Measurements from ENCODE around the gene LRRK2. TPM values are rescaled to one million over a fixed set of nuclear protein-coding genes. Genes with fewer than 3 reads are reported as not detected.
"Not testable (repeated sequence)": the region's sequence is repeated elsewhere in the genome, so short reads cannot be mapped to it uniquely, and the experiment has no call there.

Gene LRRK2
- total RNA-seq, 2 experiments from 2014 or later: 0.23 to 0.80 TPM

GRCh38 chr12:40202095-40203059 lies 22.4 kb upstream of the LRRK2 start:
- Mint-ChIP-seq H3K36me3 (no peaks in the 10 kb centered on the region), H3K27ac (no peak overlapping the region), H3K4me1 (no peaks in the 10 kb centered on the region), H3K4me3 (no peak overlapping the region), H3K9me3 (ENCODE audit: low read depth) (peaks cover 5% of the 10 kb centered on the region), H3K27me3 (peaks cover 4% of the 10 kb centered on the region)
- DNase-seq (no peak), ATAC-seq (no peak)
- CTCF ChIA-PET: no interaction called here

- Mint-ChIP-seq H3K4me1 (no peaks in the 10 kb centered on the region), H3K4me3 (no peak overlapping the region), H3K27me3 (peaks cover 4% of the 10 kb centered on the region), H3K36me3 (no peaks in the 10 kb centered on the region), H3K9me3 (ENCODE audit: low read depth) (peaks cover 5% of the 10 kb centered on the region), H3K27ac (no peak overlapping the region)
- CTCF ChIA-PET: no interaction called here
- no peak for ATAC-seq
- no peak for DNase-seq
Measured at GRCh38 chr12:40203060-40203430, 21.8 kb upstream of the LRRK2 start.

GRCh38 chr12:40204337-40204736 lies 20.5 kb upstream of the LRRK2 start:
- CTCF ChIA-PET: no interaction called here
- Mint-ChIP-seq H3K27ac (no peak overlapping the region), H3K27me3 (peaks cover 4% of the 10 kb centered on the region), H3K36me3 (no peaks in the 10 kb centered on the region), H3K4me1 (no peaks in the 10 kb centered on the region), H3K4me3 (no peak overlapping the region), H3K9me3 (ENCODE audit: low read depth) (peaks cover 5% of the 10 kb centered on the region)
- no peak for DNase-seq
- ATAC-seq: no peak

- Mint-ChIP-seq H3K27ac (no peak overlapping the region), H3K4me1 (no peaks in the 10 kb centered on the region), H3K36me3 (no peaks in the 10 kb centered on the region), H3K4me3 (no peak overlapping the region), H3K9me3 (ENCODE audit: low read depth) (peaks cover 8% of the 10 kb centered on the region), H3K27me3 (peaks cover 4% of the 10 kb centered on the region)
- no peak for ATAC-seq
- CTCF ChIA-PET: no interaction called here
- no peak for DNase-seq
Measured at GRCh38 chr12:40207551-40207950, 17.2 kb upstream of the LRRK2 start.

- DNase-seq (no peak), ATAC-seq (no peak)
- H3K9me3 Mint-ChIP-seq (ENCODE audit: low read depth): peaks cover 8% of the 10 kb centered on the region
- H3K4me1 Mint-ChIP-seq: no peaks in the 10 kb centered on the region
- no peak overlapping the region for H3K27ac Mint-ChIP-seq
- CTCF ChIA-PET: interaction anchor here (1.3 kb wide), 1 partner anchor 23 kb away, joined by 3 read pairs; no protein-coding TSS in a partner anchor
- peaks cover 2% of the 10 kb centered on the region for H3K36me3 Mint-ChIP-seq
- H3K4me3 Mint-ChIP-seq: no peak overlapping the region
- H3K27me3 Mint-ChIP-seq: peaks cover 4% of the 10 kb centered on the region
Measured at GRCh38 chr12:40208707-40209446, 15.9 kb upstream of the LRRK2 start.

GRCh38 chr12:40209886-40210285 lies 14.9 kb upstream of the LRRK2 start:
- H3K9me3 Mint-ChIP-seq (ENCODE audit: low read depth): peaks cover 6% of the 10 kb centered on the region
- H3K27ac Mint-ChIP-seq: no peak overlapping the region
- CTCF ChIA-PET: interaction anchor here (1.3 kb wide), 1 partner anchor 22 kb away, joined by 3 read pairs; no protein-coding TSS in a partner anchor
- H3K4me3 Mint-ChIP-seq: no peak overlapping the region
- no peaks in the 10 kb centered on the region for H3K4me1 Mint-ChIP-seq
- H3K27me3 Mint-ChIP-seq: no peaks in the 10 kb centered on the region
- H3K36me3 Mint-ChIP-seq: peaks cover 2% of the 10 kb centered on the region
- DNase-seq (no peak), ATAC-seq (no peak)

- ATAC-seq; H3K27me3 Mint-ChIP-seq; CTCF ChIA-PET; H3K4me1 Mint-ChIP-seq; H3K36me3 Mint-ChIP-seq; DNase-seq; H3K9me3 Mint-ChIP-seq (ENCODE audit: low read depth); H3K27ac Mint-ChIP-seq; H3K4me3 Mint-ChIP-seq: not testable (repeated sequence)
Measured at GRCh38 chr12:40211186-40211585, 13.6 kb upstream of the LRRK2 start.

- DNase-seq (no peak), ATAC-seq (no peak)
- Mint-ChIP-seq H3K27ac (no peak overlapping the region), H3K36me3 (peaks cover 2% of the 10 kb centered on the region), H3K4me1 (no peaks in the 10 kb centered on the region), H3K4me3 (no peak overlapping the region), H3K27me3 (no peaks in the 10 kb centered on the region), H3K9me3 (ENCODE audit: low read depth) (peaks cover 6% of the 10 kb centered on the region)
- CTCF ChIA-PET: no interaction called here
Measured at GRCh38 chr12:40212566-40212965, 12.2 kb upstream of the LRRK2 start.

GRCh38 chr12:40215982-40216381 lies 8.8 kb upstream of the LRRK2 start:
- H3K27ac Mint-ChIP-seq: no peak overlapping the region
- CTCF ChIA-PET: no interaction called here

GRCh38 chr12:40216516-40217288 lies 8.1 kb upstream of the LRRK2 start:
- Mint-ChIP-seq H3K4me3 (no peak overlapping the region), H3K27ac (no peak overlapping the region), H3K36me3 (peaks cover 2% of the 10 kb centered on the region), H3K4me1 (no peaks in the 10 kb centered on the region), H3K27me3 (no peaks in the 10 kb centered on the region), H3K9me3 (ENCODE audit: low read depth) (peaks cover 6% of the 10 kb centered on the region)
- DNase-seq: no peak
- CTCF ChIA-PET: no interaction called here
- no peak for ATAC-seq

More at GRCh38 chr12:40215982-40216381, 8.8 kb upstream of the LRRK2 start:
- Mint-ChIP-seq H3K4me3 (no peak overlapping the region), H3K36me3 (peaks cover 2% of the 10 kb centered on the region), H3K9me3 (ENCODE audit: low read depth) (peaks cover 6% of the 10 kb centered on the region), H3K27me3 (no peaks in the 10 kb centered on the region), H3K4me1 (no peaks in the 10 kb centered on the region)
- ATAC-seq: no peak
- no peak for DNase-seq

GRCh38 chr12:40219760-40220159 lies 5.0 kb upstream of the LRRK2 start:
- peaks cover 10% of the 10 kb centered on the region for H3K4me1 Mint-ChIP-seq
- CTCF ChIA-PET: interaction anchor here (1.3 kb wide), 1 partner anchor 208 kb away, joined by 3 read pairs; no protein-coding TSS in a partner anchor
- H3K27ac Mint-ChIP-seq: no peak overlapping the region
- peaks cover 17% of the 10 kb centered on the region for H3K27me3 Mint-ChIP-seq
- no peaks in the 10 kb centered on the region for H3K9me3 Mint-ChIP-seq (ENCODE audit: low read depth)
- H3K36me3 Mint-ChIP-seq: no peaks in the 10 kb centered on the region
- no peak for ATAC-seq
- no peak for DNase-seq
- H3K4me3 Mint-ChIP-seq: no peak overlapping the region

- no peak for DNase-seq
- Mint-ChIP-seq H3K27me3 (peaks cover 29% of the 10 kb centered on the region), H3K4me1 (peaks cover 17% of the 10 kb centered on the region), H3K4me3 (no peak overlapping the region), H3K9me3 (ENCODE audit: low read depth) (no peaks in the 10 kb centered on the region), H3K36me3 (peaks cover under 1% of the 10 kb centered on the region), H3K27ac (no peak overlapping the region)
- CTCF ChIA-PET: no interaction called here
- ATAC-seq: no peak
Measured at GRCh38 chr12:40222247-40222646, 2.5 kb upstream of the LRRK2 start.

GRCh38 chr12:40223646-40224045 lies 1.2 kb upstream of the LRRK2 start:
- Mint-ChIP-seq H3K4me1 (peaks cover 17% of the 10 kb centered on the region), H3K36me3 (peaks cover 2% of the 10 kb centered on the region), H3K4me3 (peak overlapping the region; percentile 42), H3K9me3 (ENCODE audit: low read depth) (no peaks in the 10 kb centered on the region), H3K27me3 (peaks cover 29% of the 10 kb centered on the region), H3K27ac (peak overlapping the region; percentile 7)
- CTCF ChIA-PET: no interaction called here
- no peak for ATAC-seq
- DNase-seq: no peak

Data from activated CD8-positive, alpha-beta memory T cell treated with anti-CD3 and anti-CD28 coated beads, Interleukin-2, amount 10 ng/mL, durations not matched to agents 7 days and 5 days (primary cell).